ENCODE measurements around the gene ABCA5. TPM values are rescaled to one million over a fixed set of nuclear protein-coding genes. Genes with fewer than 3 reads are reported as not detected.

The ABCA5 gene
- polyA plus RNA-seq, 1 donor from 2014 or later = 91.7 TPM

DNA sequence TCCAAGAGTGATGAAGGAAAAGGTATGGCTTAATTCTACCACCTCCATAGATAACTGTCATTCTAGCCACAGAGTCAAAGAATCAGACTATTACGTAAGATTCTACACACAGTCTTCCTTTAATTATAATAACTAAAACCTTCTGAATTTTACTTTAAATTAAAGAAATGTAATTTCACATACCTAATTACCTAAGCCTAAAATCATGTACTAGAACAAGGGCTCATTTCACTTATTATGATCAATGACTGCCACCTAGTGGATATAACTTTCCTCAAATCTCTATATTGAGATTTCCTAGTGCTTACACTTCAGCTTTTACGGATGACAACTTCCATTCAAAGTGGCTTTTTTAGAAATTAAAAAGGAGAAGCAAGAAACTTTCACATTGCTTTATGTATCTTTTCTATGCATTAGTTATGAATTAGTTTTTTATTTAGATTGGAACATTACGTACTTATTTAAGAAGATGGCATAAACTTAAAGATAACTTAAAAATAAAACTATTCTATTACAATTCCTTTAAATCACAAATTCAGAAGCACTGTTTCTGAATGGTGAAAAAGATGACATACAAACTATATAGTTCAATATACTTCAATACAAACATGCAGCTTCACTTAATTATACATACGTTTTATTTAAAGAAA lies 80.1 kb downstream of the ABCA5 start:
- Histone ChIP-seq H3K79me2 (replicated peaks; ENCODE audit: insufficient read depth, low read length) (no peaks in the 10 kb centered on the region), H3K27ac (ENCODE audit: low read length) (no peak overlapping the region), H3K27me3 (ENCODE audit: insufficient read depth, low read depth, low read length) (no peaks in the 10 kb centered on the region), H3K9me2 (ENCODE audit: insufficient read depth, low read length) (no peaks in the 10 kb centered on the region), H3K9me3 (ENCODE audit: low read length) (no peaks in the 10 kb centered on the region), H3K4me3 (ENCODE audit: low read length) (no peak overlapping the region), H3K36me3 (ENCODE audit: insufficient read depth, low read length) (no peaks in the 10 kb centered on the region), H3K9ac (ENCODE audit: low read length) (no peak overlapping the region), H3K4me2 (ENCODE audit: low read length) (no peak overlapping the region), H2AFZ (ENCODE audit: low read depth, low read length) (no peak overlapping the region), H4K20me1 (ENCODE audit: insufficient read depth) (no peaks in the 10 kb centered on the region), H3F3A (ENCODE audit: insufficient read depth, low read length, poor library complexity, severe bottlenecking) (no peaks in the 10 kb centered on the region)
- no peak for TF ChIP-seq TAF1 (IDR thresholded peaks at IDR 0.05; ENCODE audit: low read depth)
- TF ChIP-seq EP300 (conservative IDR thresholded peaks at IDR 0.05; ENCODE audit: poor library complexity, severe bottlenecking) = no peak
- no peak for TF ChIP-seq POLR2AphosphoS5 (IDR thresholded peaks at IDR 0.05)
- no peak for TF ChIP-seq REST (IDR thresholded peaks at IDR 0.05; ENCODE audit: borderline replicate concordance)
- TF ChIP-seq MXI1 (conservative IDR thresholded peaks at IDR 0.05; ENCODE audit: poor library complexity, severe bottlenecking) = no peak
- peak; percentile 76 for TF ChIP-seq CTCF (IDR thresholded peaks at IDR 0.05; ENCODE audit: poor library complexity, severe bottlenecking)
- peak; percentile 81 for TF ChIP-seq RAD21 (conservative IDR thresholded peaks at IDR 0.05)
- TF ChIP-seq EZH2 (IDR thresholded peaks at IDR 0.05; ENCODE audit: borderline replicate concordance, insufficient read depth, low read length, poor library complexity, severe bottlenecking) = no peak
- TF ChIP-seq SMC3 (conservative IDR thresholded peaks at IDR 0.05; ENCODE audit: poor library complexity) = peak; percentile 79

DNA sequence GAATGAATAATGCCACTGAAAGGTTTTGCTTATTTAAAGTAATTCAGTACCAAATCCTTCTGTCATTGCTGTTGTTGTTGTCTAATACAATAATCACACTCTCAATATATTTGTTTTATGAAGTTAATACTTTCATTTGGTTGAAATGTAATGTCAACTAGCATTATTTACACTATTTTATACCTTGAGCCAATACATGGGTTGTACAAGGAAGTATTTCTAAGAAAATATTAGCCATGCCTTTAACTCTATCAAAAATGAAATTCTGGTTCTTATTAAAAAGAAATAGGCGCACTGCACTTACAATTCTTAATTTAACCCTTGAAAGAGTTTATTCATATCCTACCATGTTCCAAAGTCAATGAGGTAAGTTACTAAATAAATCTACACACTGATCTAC lies 80.7 kb downstream of the ABCA5 start:
- Histone ChIP-seq H3K27ac (ENCODE audit: low read length) (no peak overlapping the region), H3K79me2 (replicated peaks; ENCODE audit: insufficient read depth, low read length) (no peaks in the 10 kb centered on the region), H3K9ac (ENCODE audit: low read length) (no peak overlapping the region), H3K4me3 (ENCODE audit: low read length) (no peak overlapping the region), H3K27me3 (ENCODE audit: insufficient read depth, low read depth, low read length) (no peaks in the 10 kb centered on the region), H3K9me2 (ENCODE audit: insufficient read depth, low read length) (no peaks in the 10 kb centered on the region), H3K36me3 (ENCODE audit: insufficient read depth, low read length) (no peaks in the 10 kb centered on the region), H4K20me1 (ENCODE audit: insufficient read depth) (no peaks in the 10 kb centered on the region), H3F3A (ENCODE audit: insufficient read depth, low read length, poor library complexity, severe bottlenecking) (no peaks in the 10 kb centered on the region), H3K9me3 (ENCODE audit: low read length) (no peaks in the 10 kb centered on the region), H3K4me2 (ENCODE audit: low read length) (no peak overlapping the region), H2AFZ (ENCODE audit: low read depth, low read length) (no peak overlapping the region)
- TF ChIP-seq RAD21 (conservative IDR thresholded peaks at IDR 0.05) = no peak
- TF ChIP-seq POLR2AphosphoS5 (IDR thresholded peaks at IDR 0.05) = no peak
- TF ChIP-seq REST (IDR thresholded peaks at IDR 0.05; ENCODE audit: borderline replicate concordance) = no peak
- TF ChIP-seq CTCF (IDR thresholded peaks at IDR 0.05; ENCODE audit: poor library complexity, severe bottlenecking) = no peak
- TF ChIP-seq EZH2 (IDR thresholded peaks at IDR 0.05; ENCODE audit: borderline replicate concordance, insufficient read depth, low read length, poor library complexity, severe bottlenecking) = no peak
- no peak for TF ChIP-seq MXI1 (conservative IDR thresholded peaks at IDR 0.05; ENCODE audit: poor library complexity, severe bottlenecking)
- no peak for TF ChIP-seq SMC3 (conservative IDR thresholded peaks at IDR 0.05; ENCODE audit: poor library complexity)
- TF ChIP-seq TAF1 (IDR thresholded peaks at IDR 0.05; ENCODE audit: low read depth) = no peak
